Sigmoid colon (tissue), 4 donors: Measurements from ENCODE around the gene DPP8.

Source experiments
- POLR2A ChIP-seq, 2 donors: fragments of 450-650 bp; IDR thresholded peaks; one replicate each; pipeline ENCODE4 v1.6.1; 2016; ENCODE audit warnings: antibody characterized with exemption in 2 of 2, mild to moderate bottlenecking in 2 of 2, moderate library complexity in 2 of 2
- POLR2AphosphoS5 ChIP-seq, 4 donors: sonication (generic); formaldehyde crosslinking; IDR thresholded peaks; one replicate each; pipeline ENCODE4 v1.6.1; 2017; ENCODE audit warnings: antibody characterized with exemption in 4 of 4

DNA sequence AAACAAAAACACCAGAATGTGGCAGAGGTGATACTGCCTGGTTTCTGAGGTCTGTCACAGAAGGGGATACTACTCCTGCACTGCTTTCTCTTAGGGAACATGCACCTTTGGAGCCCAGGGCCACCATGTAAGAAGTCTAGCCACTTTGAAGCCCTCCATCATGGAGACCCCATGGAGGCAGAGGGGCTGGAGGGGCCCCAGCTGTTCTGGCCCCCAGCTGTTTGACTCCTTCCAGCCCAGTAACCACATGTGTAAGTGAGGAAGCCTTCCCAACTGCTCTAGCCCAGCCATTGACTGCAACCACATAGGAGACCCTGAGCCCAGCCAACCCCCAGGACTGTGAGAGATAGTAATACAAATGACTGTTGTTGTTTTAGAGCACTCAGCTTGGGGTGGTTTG, 85.8 kb downstream of the DPP8 start:
- no peak for TF ChIP-seq POLR2AphosphoS5 (IDR thresholded peaks at IDR 0.05)
- no peak for TF ChIP-seq POLR2A (IDR thresholded peaks at IDR 0.05)
